K562 (cell line): Measurements from ENCODE around the gene FUNDC2. TPM values are rescaled to one million over a fixed set of nuclear protein-coding genes. Genes with fewer than 3 reads are reported as not detected.

ENCODE experiments used
- ATAC-seq: fragments of 200-7000 bp; cut with Tn5 transposase; 3 replicates; pipeline ENCODE4 v1.9.1; 2020; ENCODE audit warnings: moderate library complexity
- BruUV-seq: library from RNA; stranded (reverse); fragments of 400-500 nt; replicated peaks from 2 replicates; lab custom pipeline; 2021; lab: Mats Ljungman, UMichigan
- CTCF ChIA-PET: fragments of 300-600 bp; formaldehyde crosslinking; extraction: SDS; loops from one replicate; lab custom pipeline; 2021; ENCODE audit warnings: low intra/inter-chr PET ratio; lab: Yijun Ruan, JAX
- POLR2A ChIA-PET: fragments of 300-600, 350-650 bp; sonication (Branson Sonifier 250); formaldehyde crosslinking; extraction: SDS; loops from one replicate; lab custom pipeline; 2021; ENCODE audit warnings: antibody characterized with exemption, inconsistent platforms; lab: Yijun Ruan, JAX
- DNase-seq, 4 experiments: peaks; one replicate each; pipeline versions ENCODE4 v3.0.0 to v3.0.0-alpha.2; 2011 to 2018; ENCODE audit warnings: low spot score in 3 of 4, mixed read lengths in 3 of 4; ENCODE audit errors: extremely low read depth in 1 of 4
- FAIRE-seq: peaks from 2 replicates; lab custom pipeline; 2011; peaks lifted over from hg19 to GRCh38; lab: Jason Lieb, UNC
- H2AFZ ChIP-seq: 2 replicates; pipeline ENCODE4 v1.6.0; 2011; ENCODE audit warnings: low read depth, low read length, control low read depth, inconsistent platforms
- H3K27ac ChIP-seq: fragments of 200-600 bp; 3 replicates; pipeline ENCODE4 v1.8.0; 2011; ENCODE audit warnings: low read depth, mild to moderate bottlenecking, control low read depth, inconsistent platforms, low read length, moderate library complexity, mixed read lengths; ENCODE audit errors: extremely low read depth
- H3K27me3 ChIP-seq, 2 experiments: fragments of 300-600 bp in 1 of 2; 2 replicates in 1 of 2; 3 replicates in 1 of 2; pipeline versions ENCODE4 v1.6.0 to v1.8.0; 2011; ENCODE audit warnings: inconsistent platforms in 2 of 2, low read length in 2 of 2, mild to moderate bottlenecking in 1 of 2, mixed read lengths in 1 of 2, moderate library complexity in 1 of 2; ENCODE audit not compliant: control insufficient read depth in 2 of 2, insufficient read depth in 2 of 2
- H3K36me3 ChIP-seq: fragments of 300-600 bp; 3 replicates; pipeline ENCODE4 v1.8.0; 2011; ENCODE audit warnings: mild to moderate bottlenecking, low read length, inconsistent platforms; ENCODE audit not compliant: control insufficient read depth, insufficient read depth
- H3K4me1 ChIP-seq, 2 experiments: fragments of 200-600 bp in 1 of 2; replicated peaks in 1 of 2; 2 replicates in 1 of 2; 3 replicates in 1 of 2; pipeline versions ENCODE4 v1.5.1 to v1.8.0; 2011; ENCODE audit warnings: inconsistent platforms in 2 of 2, low read length in 2 of 2, mild to moderate bottlenecking in 1 of 2, mixed read lengths in 1 of 2, moderate library complexity in 1 of 2; ENCODE audit not compliant: control insufficient read depth in 2 of 2, insufficient read depth in 2 of 2
- H3K4me2 ChIP-seq: 2 replicates; pipeline ENCODE4 v1.6.1; 2011; ENCODE audit warnings: low read length, control low read depth, inconsistent platforms, mixed read lengths; ENCODE audit not compliant: insufficient read depth
- H3K4me3 ChIP-seq: fragments of 200-600 bp; sonication (generic), shearing (Covaris generic); 2 replicates; pipeline ENCODE4 v1.5.1; 2016; ENCODE audit warnings: control low read depth, inconsistent platforms
- H3K79me2 ChIP-seq: fragments of 200-600 bp; 3 replicates; pipeline ENCODE4 v1.8.0; 2011; ENCODE audit warnings: low read length, inconsistent platforms; ENCODE audit not compliant: control insufficient read depth, insufficient read depth
- H3K9ac ChIP-seq, 2 experiments: 2 replicates each; pipeline versions ENCODE4 v1.6.0 to v1.6.1; 2011; ENCODE audit warnings: low read depth in 2 of 2, low read length in 2 of 2, control low read depth in 1 of 2, inconsistent platforms in 1 of 2, mild to moderate bottlenecking in 1 of 2, mixed read lengths in 1 of 2; ENCODE audit not compliant: insufficient read depth in 1 of 2
- H3K9me1 ChIP-seq: one replicate; pipeline ENCODE4 v1.6.0; 2011; ENCODE audit warnings: inconsistent platforms, mild to moderate bottlenecking, low read length, moderate library complexity; ENCODE audit not compliant: control insufficient read depth, insufficient read depth
- H3K9me3 ChIP-seq: replicated peaks from 2 replicates; pipeline ENCODE4 v1.5.1; 2011; ENCODE audit warnings: low read depth, low read length, inconsistent platforms; ENCODE audit not compliant: control insufficient read depth, insufficient read depth
- H4K20me1 ChIP-seq: replicated peaks from 2 replicates; pipeline ENCODE4 v1.6.1; 2011; ENCODE audit warnings: low read length, inconsistent platforms, mixed read lengths; ENCODE audit not compliant: control insufficient read depth, insufficient read depth
- ARID1B ChIP-seq: fragments of 450-650 bp; IDR thresholded peaks from 2 replicates; pipeline ENCODE4 v1.6.1; 2016; ENCODE audit warnings: antibody characterized with exemption, mild to moderate bottlenecking, inconsistent platforms
- CBFA2T3 ChIP-seq: fragments of 450-650 bp; IDR thresholded peaks from 2 replicates; pipeline ENCODE4 v1.6.1; 2017
- CEBPZ ChIP-seq: fragments of 150-350 bp; IDR thresholded peaks from 2 replicates; pipeline ENCODE4 v1.6.1; 2014; ENCODE audit warnings: low read depth, mild to moderate bottlenecking, low read length, borderline replicate concordance
- FOXA3 ChIP-seq, 2 experiments: fragments of 450-650 bp in 1 of 2; sonication (generic) in 1 of 2; formaldehyde crosslinking; IDR thresholded peaks in 1 of 2; conservative IDR thresholded peaks in 1 of 2; 2 replicates each; pipeline versions ENCODE4 v1.4.0 to v1.8.0; 2020 to 2022; ENCODE audit warnings: mild to moderate bottlenecking in 2 of 2, missing genetic modification reagents in 1 of 2
- GTF2B ChIP-seq: IDR thresholded peaks from 2 replicates; pipeline ENCODE4 v1.6.1; 2011; ENCODE audit not compliant: insufficient read length; ENCODE audit errors: extremely low read depth
- ID3 ChIP-seq, 2 experiments: fragments of 250-450 bp in 1 of 2; fragments of 450-650 bp in 1 of 2; sonication (Bioruptor Pico) in 1 of 2; IDR thresholded peaks; 2 replicates each; pipeline versions ENCODE4 v1.6.1 to v1.8.0; 2016 to 2021; ENCODE audit warnings: mild to moderate bottlenecking in 2 of 2, moderate library complexity in 2 of 2, missing compliant biosample characterization in 1 of 2, missing genetic modification characterization in 1 of 2
- KDM1A ChIP-seq, 2 experiments: fragments of 450-650 bp; IDR thresholded peaks; 2 replicates each; pipeline ENCODE4 v1.6.1; 2016; ENCODE audit warnings: mild to moderate bottlenecking in 2 of 2
- PREB ChIP-seq: sonication (generic); formaldehyde crosslinking; IDR thresholded peaks from 2 replicates; pipeline ENCODE4 v1.8.1; 2023; ENCODE audit warnings: mild to moderate bottlenecking, missing genetic modification reagents
- SIRT6 ChIP-seq: IDR thresholded peaks from one replicate; pipeline ENCODE4 v1.6.1; 2012; ENCODE audit warnings: low read depth, mild to moderate bottlenecking, control low read depth, inconsistent platforms, low read length, moderate library complexity
- SOX6 ChIP-seq: fragments of 450-650 bp; IDR thresholded peaks from 2 replicates; pipeline ENCODE4 v1.6.1; 2014; ENCODE audit warnings: mild to moderate bottlenecking
- TSC22D4 ChIP-seq: fragments of 450-650 bp; IDR thresholded peaks from 2 replicates; pipeline ENCODE4 v1.6.1; 2016; ENCODE audit warnings: missing genetic modification characterization, missing biosample characterization, control low read depth
- VEZF1 ChIP-seq: fragments of 200-800 bp; sonication (Bioruptor generic); IDR thresholded peaks from 2 replicates; pipeline ENCODE4 v1.6.1; 2017; ENCODE audit warnings: missing genetic modification characterization, missing compliant biosample characterization
- ZNF165 ChIP-seq: fragments of 250-450 bp; sonication (Bioruptor Pico); IDR thresholded peaks from 2 replicates; pipeline ENCODE4 v1.4.0; 2020; ENCODE audit warnings: borderline replicate concordance
- ZNF184 ChIP-seq: sonication (generic); formaldehyde crosslinking; IDR thresholded peaks from 2 replicates; pipeline ENCODE4 v1.5.0; 2020; ENCODE audit warnings: missing genetic modification reagents
- ZNF232 ChIP-seq: sonication (generic); formaldehyde crosslinking; IDR thresholded peaks from 2 replicates; pipeline ENCODE4 v1.8.0; 2022; ENCODE audit warnings: mild to moderate bottlenecking, missing genetic modification reagents
- WGBS: fragments of 100-300 bp; shearing (Covaris generic); methylation state at CpG from one replicate; pipeline ENCODE4 v1.1.6; 2016; ENCODE audit warnings: low coverage, mixed read lengths; ENCODE audit not compliant: insufficient coverage; ENCODE audit errors: missing lambda C conversion rate; 5-methylcytosine and 5-hydroxymethylcytosine counted together
- in situ Hi-C: fragments of 300-500 bp; cut with MboI; formaldehyde crosslinking; loops from 4 replicates; pipeline ENCODE4 v1.15.0; 2018; ENCODE audit warnings: inconsistent platforms, mixed read lengths
- intact Hi-C: fragments of 100-400 bp; cut with micrococcal nuclease; formaldehyde crosslinking; loops from 2 replicates; pipeline ENCODE4 v1.14.2; 2022
- polyA plus RNA-seq, 8 experiments: library from polyadenylated mRNA; depleted of rRNA in 4 of 8; stranded (reverse) in 5 of 8; unstranded in 3 of 8; fragments of >200 nt; fragmentation: Nextera tagmentation in 2 of 8; fragmentation: Illumina TruSeq in 1 of 8; extraction: Ambion mirVana in 2 of 8; extraction: Trizol in 1 of 8; gene quantifications; 2 replicates each; pipeline versions ENCODE4 v1.2.1 to v1.2.3, GENCODE V29; 2011 to 2014; ENCODE audit warnings: inconsistent platforms in 1 of 8, missing spikeins in 1 of 8
- total RNA-seq, 7 experiments: library from RNA; depleted of rRNA in 6 of 7; stranded (reverse); fragments of >200 nt in 6 of 7; fragmentation: Illumina TruSeq in 2 of 7; extraction: Trizol in 2 of 7; gene quantifications; 2 replicates each; pipeline versions ENCODE4 v1.2.1 to v1.2.3, GENCODE V29; 2011 to 2021; ENCODE audit warnings: low replicate concordance in 1 of 7

Gene FUNDC2
- total and polyA plus RNA-seq, 9 of the 15 experiments (the other 6 are each of a cell fraction or from before 2014, with no cell fraction given) = 50.6 to 235 (median 123) TPM

- intact Hi-C loops (no loop called here), in situ Hi-C loops (loop anchor here (5.0 kb wide), 1 partner anchor 142 kb away; no protein-coding TSS in a partner anchor)
- DNase-seq (peak in 2 of 4 experiments; percentile 20 to 45), ATAC-seq (no peak), FAIRE-seq (no peak)
- no peaks in the 10 kb centered on the region for H3K9me1 ChIP-seq
- no peaks in the 10 kb centered on the region for H3K79me2 ChIP-seq
- 28% methylated on average over 2 of the region's 2 CpGs for WGBS
- ChIA-PET CTCF (no interaction called here), POLR2A (no interaction called here)
- H3K9me3 ChIP-seq = no peaks in the 10 kb centered on the region
- H3K36me3 ChIP-seq = no peaks in the 10 kb centered on the region
- peak overlapping the region; percentile 56 for H3K4me2 ChIP-seq
- no peak overlapping the region for H3K9ac ChIP-seq
- no peaks in the 10 kb centered on the region for H4K20me1 ChIP-seq
- H2AFZ ChIP-seq = peak overlapping the region; percentile 60
- H3K4me1 ChIP-seq = peaks cover 21 to 32% of the 10 kb centered on the region in 2 experiments; a peak in 4 of 5 replicates
- no TSS peak for BruUV-seq
- no peaks in the 10 kb centered on the region for H3K27me3 ChIP-seq
- H3K27ac ChIP-seq = no peak overlapping the region; the same call in 2 of the 3 replicates
- H3K4me3 ChIP-seq = no peak overlapping the region
- TF ChIP-seq GTF2B = no peak
- TF ChIP-seq SIRT6 = no peak
- peak; percentile 68 for TF ChIP-seq ARID1B
- no peak for TF ChIP-seq FOXA3 (CRISPR knock-in tag; conservative IDR thresholded peaks at IDR 0.05 in 1 of 2, IDR thresholded peaks at IDR 0.05 in 1 of 2)
- no peak for TF ChIP-seq ZNF184 (CRISPR knock-in tag)
- no peak for TF ChIP-seq ZNF165 (CRISPR knock-in tag)
- TF ChIP-seq TSC22D4 = no peak
- TF ChIP-seq CBFA2T3 = peak; percentile 76
- no peak for TF ChIP-seq ZNF232
- no peak for TF ChIP-seq PREB (CRISPR knock-in tag)
- TF ChIP-seq KDM1A (IDR thresholded peaks at IDR 0.05) = peak in 1 of 2 experiments; percentile 12; a peak in 1 of 4 replicates
- no peak for TF ChIP-seq ID3 (CRISPR knock-in tag; IDR thresholded peaks at IDR 0.05)
- TF ChIP-seq ID3 (tag; IDR thresholded peaks at IDR 0.05) = no peak
- peak; percentile 52; the same call in 1 of the 2 replicates for TF ChIP-seq VEZF1
- peak; percentile 50 for TF ChIP-seq SOX6
- no peak for TF ChIP-seq CEBPZ
Observed at GRCh38 chrX:155005190-155005589, 21.5 kb upstream of the FUNDC2 start.
